ENCODE measurements around the gene RPS6KA5. TPM values are rescaled to one million over a fixed set of nuclear protein-coding genes. Genes with fewer than 3 reads are reported as not detected.

Gene RPS6KA5
- total RNA-seq, 1 experiment from 2014 or later = 24.2 TPM

- CTCF ChIA-PET = no interaction called here
- RAD21 ChIA-PET (ENCODE audit: low non-redundant PET in 1 of 2, low total read pairs in 2 of 2, uncharacterized antibody in 2 of 2, unreplicated experiment in 2 of 2) = no interaction called here
- POLR2A ChIA-PET = no interaction called here
Observed at GRCh38 chr14:90867501-90867900, 192.9 kb downstream of the RPS6KA5 start.

More at GRCh38 chr14:90867501-90867900, 192.9 kb downstream of the RPS6KA5 start:
- no peaks in the 10 kb centered on the region for H3K9me2 ChIP-seq (ENCODE audit: insufficient read depth)
- no peak overlapping the region for H3K27ac ChIP-seq (ENCODE audit: low read depth, low read length)
- H3K4me2 ChIP-seq (ENCODE audit: low read length) = no peak overlapping the region
- TF ChIP-seq EZH2phosphoT487 (IDR thresholded peaks at IDR 0.05; ENCODE audit: borderline replicate concordance) (no peak), CTCF (IDR thresholded peaks at IDR 0.05 in 2 of 3, conservative IDR thresholded peaks at IDR 0.05 in 1 of 3; ENCODE audit: borderline replicate concordance in 1 of 3, insufficient read depth in 1 of 3, low read depth in 2 of 3, low read length in 2 of 3) (no peak), TCF7L2 (IDR thresholded peaks at IDR 0.05; ENCODE audit: borderline replicate concordance, extremely low read depth, insufficient read depth, insufficient read length) (no peak), REST (IDR thresholded peaks at IDR 0.05; ENCODE audit: low read depth) (no peak)
- ATAC-seq (no peak), DNase-seq (ENCODE audit: low read depth, low spot score) (no peak)
- no peak overlapping the region for H2AFZ ChIP-seq (ENCODE audit: low read depth, low read length, poor library complexity, severe bottlenecking)
- no peaks in the 10 kb centered on the region for H3K9me3 ChIP-seq (ENCODE audit: control insufficient read depth in 1 of 2, insufficient read depth in 1 of 2, low read depth in 1 of 2, low read length in 2 of 2)
- BruUV-seq (replicated peaks) = no TSS peak
- H4K20me1 ChIP-seq (ENCODE audit: insufficient read depth) = no peaks in the 10 kb centered on the region
- no peaks in the 10 kb centered on the region for H3K36me3 ChIP-seq (ENCODE audit: control insufficient read depth in 1 of 2, insufficient read depth in 2 of 2, low read length in 2 of 2)
- H3K4me1 ChIP-seq (ENCODE audit: control insufficient read depth in 1 of 2, insufficient read depth in 2 of 2, low read length in 2 of 2) = peaks cover 14 to 17% of the 10 kb centered on the region in 2 experiments
- no peaks in the 10 kb centered on the region for H3K27me3 ChIP-seq (ENCODE audit: insufficient read depth, low read length)
- H3K79me2 ChIP-seq (ENCODE audit: insufficient read depth, low read length) = no peaks in the 10 kb centered on the region
- H3K4me3 ChIP-seq (replicated peaks in 1 of 2; ENCODE audit: low read depth in 1 of 2, low read length in 2 of 2) = no peak overlapping the region
- H3K9ac ChIP-seq (ENCODE audit: low read length) = no peak overlapping the region
- intact Hi-C loops (cut with micrococcal nuclease) = no loop called here

Measured in HCT116 (cell line).